ENCODE measurements around the gene BNC2. TPM values are rescaled to one million over a fixed set of nuclear protein-coding genes. Genes with fewer than 3 reads are reported as not detected.

BNC2 gene
- total RNA-seq, 1 experiment from 2014 or later: 43.6 TPM

- no peak overlapping the region for H4K8ac ChIP-seq (replicated peaks; ENCODE audit: insufficient read length, low read depth, low read length)
- no peaks in the 10 kb centered on the region for H3K79me2 ChIP-seq (ENCODE audit: insufficient read depth, low read length)
- no peak overlapping the region for H4K91ac ChIP-seq (ENCODE audit: insufficient read length, low read depth, low read length)
- no peak overlapping the region for H2BK5ac ChIP-seq (ENCODE audit: insufficient read length, low read length)
- H2BK15ac ChIP-seq (ENCODE audit: low read depth, low read length): no peak overlapping the region
- no peak overlapping the region for H3K23ac ChIP-seq (ENCODE audit: insufficient read length, low read depth, low read length)
- Mint-ChIP-seq H3K27ac (peak overlapping the region; percentile 65 to 88 (median 80); a peak in 4 of 7 replicates), H3K4me3 (no peak overlapping the region), H3K9me3 (no peaks in the 10 kb centered on the region), H3K27me3 (ENCODE audit: low read depth) (no peaks in the 10 kb centered on the region), H3K36me3 (ENCODE audit: insufficient read depth in 1 of 3, low read depth in 3 of 3) (no peaks in the 10 kb centered on the region), H3K4me1 (peaks cover 46 to 60% of the 10 kb centered on the region in 2 experiments)
- no peak overlapping the region for H3K4ac ChIP-seq (ENCODE audit: low read depth, low read length)
- H3K9ac ChIP-seq (ENCODE audit: extremely low read depth, insufficient read length, low read length): no peak overlapping the region
- no peaks in the 10 kb centered on the region for H3K9me3 ChIP-seq (ENCODE audit: control insufficient read depth, low read depth, low read length)
- peaks cover 2% of the 10 kb centered on the region; the same call in 1 of the 2 replicates for H3K4me1 ChIP-seq (ENCODE audit: insufficient read depth, low read length)
- H2AFZ ChIP-seq (ENCODE audit: low read length): no peak overlapping the region
- H4K20me1 ChIP-seq (ENCODE audit: control insufficient read depth, insufficient read depth, insufficient read length): no peaks in the 10 kb centered on the region
- H3K56ac ChIP-seq (ENCODE audit: insufficient read length, low read depth, low read length): no peak overlapping the region
- H3T11ph ChIP-seq (ENCODE audit: low read length): no peak overlapping the region
- H2BK20ac ChIP-seq (ENCODE audit: low read depth, low read length, poor library complexity, severe bottlenecking): no peak overlapping the region
- DNase-seq: peak; percentile 71
- no peak overlapping the region for H2BK120ac ChIP-seq (ENCODE audit: low read depth, low read length, poor library complexity, severe bottlenecking)
- H3K23me2 ChIP-seq (ENCODE audit: insufficient read length, low read depth, low read length, poor library complexity, severe bottlenecking): no peaks in the 10 kb centered on the region
- H3K18ac ChIP-seq (ENCODE audit: insufficient read length, low read depth, low read length): no peak overlapping the region
- H3K27ac ChIP-seq (ENCODE audit: insufficient read length, low read depth, low read length): no peak overlapping the region
- WGBS (ENCODE audit: extremely low coverage, insufficient read length, low lambda C conversion rate): no CpG with 5 or more reads among the region's 12 CpGs
- H2AK5ac ChIP-seq (ENCODE audit: insufficient read length, low read length): no peak overlapping the region
- TF ChIP-seq CTCF (conservative IDR thresholded peaks at IDR 0.05): no peak
- no peak overlapping the region for H3K4me2 ChIP-seq (ENCODE audit: insufficient read depth, insufficient read length, low read length)
- H4K5ac ChIP-seq (ENCODE audit: insufficient read length, low read depth, low read length): no peak overlapping the region
- H2BK12ac ChIP-seq (ENCODE audit: insufficient read length, low read depth, low read length): no peak overlapping the region
- H3K27me3 ChIP-seq (ENCODE audit: insufficient read depth, low read length): no peaks in the 10 kb centered on the region
- H3K14ac ChIP-seq (ENCODE audit: insufficient read depth, low read length): no peak overlapping the region
- H3K79me1 ChIP-seq (ENCODE audit: insufficient read depth, low read depth, low read length, poor library complexity, severe bottlenecking): no peaks in the 10 kb centered on the region
Observed at GRCh38 chr9:16461137-16461840, 409.2 kb downstream of the BNC2 start.

All from H9 (cell line).